Testis (tissue), 2 donors: ENCODE results near the gene SCAPER.

Experiments used
- CTCF ChIP-seq, 3 experiments: fragments of 450-650 bp in 2 of 3; fragments of 200-600 bp in 1 of 3; sonication (generic) in 1 of 3; IDR thresholded peaks; one replicate each; pipeline ENCODE4 v1.5.1; 2016 to 2019; ENCODE audit warnings: antibody characterized with exemption in 3 of 3, mild to moderate bottlenecking in 2 of 3, moderate library complexity in 1 of 3
- POLR2A ChIP-seq: fragments of 450-650 bp; IDR thresholded peaks from one replicate; pipeline ENCODE4 v1.6.1; 2017; ENCODE audit warnings: antibody characterized with exemption, mild to moderate bottlenecking, moderate library complexity

DNA sequence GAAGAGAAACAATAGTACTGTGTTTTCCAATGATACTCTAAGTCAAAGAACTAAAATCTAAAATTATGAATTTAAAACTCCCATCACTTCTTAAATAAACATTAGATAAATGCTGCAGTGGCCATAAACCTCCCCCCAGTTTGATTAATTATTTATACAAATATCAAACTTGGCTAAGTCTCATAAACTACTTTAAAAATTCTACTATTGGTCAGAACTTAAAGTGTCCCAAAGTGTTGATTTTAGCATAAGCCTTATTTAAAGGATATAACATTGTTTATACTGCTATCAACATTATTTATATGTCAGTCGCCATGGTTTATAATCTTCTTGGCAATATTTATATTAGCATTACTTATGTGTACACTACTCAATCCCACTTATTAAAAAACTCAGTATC, 132.4 kb downstream of the SCAPER start:
- TF ChIP-seq POLR2A (no peak), CTCF (IDR thresholded peaks at IDR 0.05) (no peak)
